ENCODE measurements around the gene IQCN.

Gene IQCN, protein sequence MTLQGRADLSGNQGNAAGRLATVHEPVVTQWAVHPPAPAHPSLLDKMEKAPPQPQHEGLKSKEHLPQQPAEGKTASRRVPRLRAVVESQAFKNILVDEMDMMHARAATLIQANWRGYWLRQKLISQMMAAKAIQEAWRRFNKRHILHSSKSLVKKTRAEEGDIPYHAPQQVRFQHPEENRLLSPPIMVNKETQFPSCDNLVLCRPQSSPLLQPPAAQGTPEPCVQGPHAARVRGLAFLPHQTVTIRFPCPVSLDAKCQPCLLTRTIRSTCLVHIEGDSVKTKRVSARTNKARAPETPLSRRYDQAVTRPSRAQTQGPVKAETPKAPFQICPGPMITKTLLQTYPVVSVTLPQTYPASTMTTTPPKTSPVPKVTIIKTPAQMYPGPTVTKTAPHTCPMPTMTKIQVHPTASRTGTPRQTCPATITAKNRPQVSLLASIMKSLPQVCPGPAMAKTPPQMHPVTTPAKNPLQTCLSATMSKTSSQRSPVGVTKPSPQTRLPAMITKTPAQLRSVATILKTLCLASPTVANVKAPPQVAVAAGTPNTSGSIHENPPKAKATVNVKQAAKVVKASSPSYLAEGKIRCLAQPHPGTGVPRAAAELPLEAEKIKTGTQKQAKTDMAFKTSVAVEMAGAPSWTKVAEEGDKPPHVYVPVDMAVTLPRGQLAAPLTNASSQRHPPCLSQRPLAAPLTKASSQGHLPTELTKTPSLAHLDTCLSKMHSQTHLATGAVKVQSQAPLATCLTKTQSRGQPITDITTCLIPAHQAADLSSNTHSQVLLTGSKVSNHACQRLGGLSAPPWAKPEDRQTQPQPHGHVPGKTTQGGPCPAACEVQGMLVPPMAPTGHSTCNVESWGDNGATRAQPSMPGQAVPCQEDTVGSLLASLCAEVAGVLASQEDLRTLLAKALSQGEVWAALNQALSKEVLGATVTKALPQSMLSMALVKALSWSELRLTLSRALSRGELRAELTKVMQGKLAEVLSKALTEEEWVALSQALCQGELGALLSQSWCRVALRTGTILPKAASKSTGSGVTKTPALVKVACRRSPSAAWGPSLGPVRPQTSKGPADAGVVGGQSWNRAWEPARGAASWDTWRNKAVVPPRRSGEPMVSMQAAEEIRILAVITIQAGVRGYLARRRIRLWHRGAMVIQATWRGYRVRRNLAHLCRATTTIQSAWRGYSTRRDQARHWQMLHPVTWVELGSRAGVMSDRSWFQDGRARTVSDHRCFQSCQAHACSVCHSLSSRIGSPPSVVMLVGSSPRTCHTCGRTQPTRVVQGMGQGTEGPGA (N-terminal part only)

DNA sequence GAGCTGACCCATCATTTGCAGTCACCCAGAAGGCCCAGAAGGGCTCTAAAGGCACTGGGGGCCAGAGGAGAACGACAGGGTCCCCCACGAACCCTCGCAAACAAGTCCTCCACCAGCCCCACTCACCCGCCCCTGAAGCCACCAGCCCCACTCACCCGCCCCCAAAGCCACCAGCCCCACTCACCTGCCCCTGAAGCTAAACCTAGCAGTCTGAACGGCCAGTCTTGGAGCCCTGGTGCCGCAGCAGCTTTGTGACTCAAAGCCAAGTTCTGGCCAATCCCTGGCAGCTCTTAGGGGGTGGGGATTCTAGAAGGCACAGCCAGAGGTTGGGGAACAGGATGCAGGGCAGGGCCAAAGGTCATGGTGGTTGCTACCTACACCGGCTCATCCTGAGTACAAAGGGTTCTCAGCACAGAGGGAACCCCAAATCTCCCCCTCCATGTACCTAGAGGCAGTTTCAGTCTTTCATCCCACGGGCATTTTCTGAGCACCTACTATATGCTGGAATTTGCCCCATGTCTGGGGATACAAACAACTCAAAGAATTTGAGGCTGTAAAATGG lies at the start of gene IQCN:
Gene IQCN, minus strand, starts transcription at position 234 of the 562 bp plus-strand sequence. CDS start 4,974 bp downstream, outside the sequence.
- Histone ChIP-seq H3K4me3 (ENCODE audit: low read length) (peak within 1 kb of the TSS; percentile 25), H3K9ac (ENCODE audit: low read length) (peak within 1 kb of the TSS; percentile 47), H3K9me3 (ENCODE audit: control insufficient read depth, low read length) (no peaks in the 10 kb centered on the region), H3K4me1 (ENCODE audit: control insufficient read depth, insufficient read depth, low read length) (peaks cover 36% of the 10 kb centered on the region), H3K27me3 (replicated peaks; ENCODE audit: control insufficient read depth, insufficient read depth, low read length) (no peaks in the 10 kb centered on the region), H3K36me3 (ENCODE audit: control insufficient read depth, insufficient read depth, low read length, severe bottlenecking) (no peaks in the 10 kb centered on the region)
- peak; percentile 65 for DNase-seq (ENCODE audit: low read depth)

DNA sequence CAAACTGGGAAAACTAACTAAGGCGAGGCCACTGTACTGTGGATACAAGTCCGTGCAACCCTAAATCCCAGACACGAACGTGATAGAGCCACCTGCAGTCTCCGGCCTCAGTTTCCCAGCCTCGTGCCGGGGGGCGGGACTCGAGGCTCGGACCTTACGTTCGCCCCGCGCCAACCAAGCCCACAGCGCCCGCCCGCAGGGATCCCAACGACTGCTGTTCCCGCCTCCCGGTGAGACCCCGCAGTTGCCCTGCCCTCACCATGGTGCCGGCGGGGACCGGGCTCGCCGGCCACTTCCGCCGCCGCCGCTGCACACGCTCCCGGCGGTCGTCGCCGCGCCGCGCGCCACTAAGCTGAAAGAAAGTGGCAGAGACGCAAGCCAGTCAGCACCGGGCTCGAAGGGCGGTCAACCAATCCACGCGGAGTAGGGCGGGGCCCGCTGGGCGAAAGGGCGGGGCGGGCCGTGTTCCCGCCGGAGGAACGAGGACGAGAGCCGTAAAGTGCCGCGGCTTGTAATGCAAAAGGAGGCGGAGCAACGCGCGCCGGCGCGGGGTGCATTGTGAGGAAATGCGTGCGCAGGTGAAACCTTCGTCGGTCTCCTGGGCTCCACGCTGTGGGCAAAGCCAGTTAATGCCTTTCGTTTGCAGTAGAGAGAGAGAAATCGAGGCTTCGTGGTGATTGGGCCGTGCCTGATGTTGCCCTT lies 48.7 kb upstream of the IQCN start, which contains the start of gene LSM4:
Gene LSM4, minus strand, starts transcription at position 318 of the 702 bp plus-strand sequence. Its CDS starts 56 bp downstream, at position 262.
- Histone ChIP-seq H3K4me3 (ENCODE audit: low read length) (peak within 1 kb of the TSS; percentile 86), H3K4me1 (ENCODE audit: control insufficient read depth, insufficient read depth, low read length) (peaks cover 19% of the 10 kb centered on the region), H3K36me3 (ENCODE audit: control insufficient read depth, insufficient read depth, low read length, severe bottlenecking) (no peaks in the 10 kb centered on the region), H3K9ac (ENCODE audit: low read length) (peak within 1 kb of the TSS; percentile 91), H3K9me3 (ENCODE audit: control insufficient read depth, low read length) (no peaks in the 10 kb centered on the region), H3K27me3 (replicated peaks; ENCODE audit: control insufficient read depth, insufficient read depth, low read length) (no peaks in the 10 kb centered on the region)
- peak; percentile 99 for DNase-seq (ENCODE audit: low read depth)

DNA sequence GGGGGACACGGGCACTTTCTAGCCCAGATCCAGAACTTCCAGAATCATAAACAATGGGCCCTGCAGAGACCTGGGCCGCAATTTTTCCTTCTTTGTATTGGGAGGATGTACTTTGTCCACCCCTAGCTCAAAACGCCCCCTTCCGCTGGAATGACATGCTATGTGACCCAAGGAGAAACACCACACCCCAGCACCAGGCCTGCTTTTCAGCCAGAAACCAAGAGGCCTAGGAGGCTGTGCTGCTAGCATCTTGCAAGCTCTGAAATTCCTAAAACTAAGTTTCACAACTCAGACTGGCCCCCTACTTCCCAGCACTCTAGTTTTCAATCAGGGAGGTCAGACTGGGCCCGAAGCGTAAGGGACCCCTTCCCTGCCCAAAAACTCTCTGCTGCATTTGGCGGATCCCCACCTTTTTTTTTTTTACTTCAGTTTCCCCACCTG lies 48.1 kb upstream of the IQCN start:
- Histone ChIP-seq H3K9ac (ENCODE audit: low read length) (peak overlapping the region; percentile 91), H3K36me3 (ENCODE audit: control insufficient read depth, insufficient read depth, low read length, severe bottlenecking) (no peaks in the 10 kb centered on the region), H3K9me3 (ENCODE audit: control insufficient read depth, low read length) (no peaks in the 10 kb centered on the region), H3K4me1 (ENCODE audit: control insufficient read depth, insufficient read depth, low read length) (peaks cover 19% of the 10 kb centered on the region), H3K27me3 (replicated peaks; ENCODE audit: control insufficient read depth, insufficient read depth, low read length) (no peaks in the 10 kb centered on the region), H3K4me3 (ENCODE audit: low read length) (peak overlapping the region; percentile 86)
- DNase-seq (ENCODE audit: low read depth), result peak; percentile 79

DNA sequence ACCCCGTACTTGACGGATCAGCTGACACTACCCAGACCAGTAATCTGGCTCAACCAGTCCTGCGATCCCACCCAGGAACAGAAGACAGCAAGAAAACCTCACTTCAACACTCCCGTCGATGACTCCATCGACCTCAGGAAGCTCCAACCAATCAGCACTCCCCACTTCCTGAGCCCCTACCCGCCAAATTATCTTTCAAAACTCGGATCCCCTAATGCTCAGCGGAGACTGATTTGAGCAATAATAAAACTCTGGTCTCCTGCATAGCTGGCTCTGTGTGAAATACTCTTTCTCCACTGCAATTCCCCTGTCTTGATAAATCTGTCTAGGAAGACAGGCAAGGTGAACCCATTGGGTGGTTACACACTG lies 47.5 kb upstream of the IQCN start:
- Histone ChIP-seq H3K4me3 (ENCODE audit: low read length) (peak overlapping the region; percentile 86), H3K27me3 (replicated peaks; ENCODE audit: control insufficient read depth, insufficient read depth, low read length) (no peaks in the 10 kb centered on the region), H3K9me3 (ENCODE audit: control insufficient read depth, low read length) (no peaks in the 10 kb centered on the region), H3K36me3 (ENCODE audit: control insufficient read depth, insufficient read depth, low read length, severe bottlenecking) (no peaks in the 10 kb centered on the region), H3K9ac (ENCODE audit: low read length) (peak overlapping the region; percentile 91), H3K4me1 (ENCODE audit: control insufficient read depth, insufficient read depth, low read length) (peaks cover 19% of the 10 kb centered on the region)
- peak; percentile 37 for DNase-seq (ENCODE audit: low read depth)

DNA sequence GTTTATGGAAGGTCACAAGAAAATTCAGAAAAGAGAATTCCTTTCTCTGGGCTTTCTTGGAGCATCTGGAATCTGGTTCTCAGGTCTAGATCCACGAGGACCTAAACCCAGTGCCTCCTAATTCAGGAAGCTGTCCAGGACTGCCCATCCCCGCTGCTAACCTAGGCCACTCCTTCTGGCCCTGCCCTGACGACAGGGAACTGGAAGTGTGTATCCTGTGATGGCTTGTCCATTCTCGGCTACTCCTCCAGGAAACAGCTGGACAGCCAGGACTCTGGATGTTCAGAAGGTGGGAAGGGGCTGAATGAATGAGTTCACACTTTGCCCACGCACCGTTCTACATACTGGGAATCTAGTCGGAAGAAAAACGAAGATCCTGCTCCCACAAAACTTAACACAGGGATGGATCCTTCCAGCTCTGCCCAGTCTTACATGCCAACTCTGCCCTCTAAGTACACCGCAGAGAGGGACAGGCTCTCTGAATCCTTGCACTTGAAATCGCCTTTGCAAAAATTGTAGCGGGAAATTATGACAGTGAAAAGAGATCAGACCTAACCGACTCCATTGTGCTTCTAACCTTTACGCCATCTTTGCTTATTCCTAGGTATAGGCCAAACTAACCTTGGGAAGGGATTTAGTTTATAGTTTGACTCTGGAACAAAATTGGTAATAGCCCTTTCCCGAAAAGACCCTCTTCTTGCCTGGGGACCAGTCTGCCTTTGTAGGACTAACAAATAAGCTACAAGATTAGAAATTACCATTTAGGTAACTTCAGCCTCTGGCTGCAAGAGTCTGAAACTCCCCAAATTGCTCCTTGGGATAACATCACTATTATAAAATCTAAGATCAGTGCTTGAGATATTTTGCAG lies 46.8 kb upstream of the IQCN start:
- H3K9me3 ChIP-seq (ENCODE audit: control insufficient read depth, low read length), result no peaks in the 10 kb centered on the region
- H3K4me1 ChIP-seq (ENCODE audit: control insufficient read depth, insufficient read depth, low read length), result peaks cover 19% of the 10 kb centered on the region
- peak overlapping the region; percentile 91 for H3K9ac ChIP-seq (ENCODE audit: low read length)
- H3K27me3 ChIP-seq (replicated peaks; ENCODE audit: control insufficient read depth, insufficient read depth, low read length), result no peaks in the 10 kb centered on the region
- no peaks in the 10 kb centered on the region for H3K36me3 ChIP-seq (ENCODE audit: control insufficient read depth, insufficient read depth, low read length, severe bottlenecking)
- no peak for DNase-seq (ENCODE audit: low read depth)
- H3K4me3 ChIP-seq (ENCODE audit: low read length), result peak overlapping the region; percentile 86

DNA sequence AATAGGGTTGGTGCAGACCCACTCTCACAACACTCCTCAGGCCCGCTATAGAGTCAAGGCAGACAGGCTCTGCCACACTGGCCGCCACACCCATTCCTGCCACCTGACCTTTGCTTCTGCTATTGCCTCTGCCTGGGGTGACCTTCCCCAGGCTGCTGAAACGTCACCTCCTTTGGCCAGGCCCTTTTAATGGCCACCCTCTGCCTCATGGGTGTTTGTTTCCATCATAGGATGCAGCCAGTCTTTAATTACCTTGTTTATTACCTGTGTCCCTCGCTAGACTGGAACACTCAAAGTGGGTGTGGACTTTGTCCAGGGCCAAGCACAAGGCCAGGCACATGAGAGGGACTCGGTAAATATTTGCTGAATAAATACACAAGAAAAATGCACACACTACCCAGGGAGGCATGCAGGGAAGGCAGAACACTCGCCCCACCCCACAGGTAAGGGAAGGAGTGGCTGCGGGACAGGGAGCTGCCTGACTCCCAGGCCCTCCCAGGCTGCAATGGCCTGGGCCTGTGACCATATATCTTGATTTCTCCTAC lies 45.4 kb upstream of the IQCN start:
- Histone ChIP-seq H3K9ac (ENCODE audit: low read length) (no peak overlapping the region), H3K27me3 (replicated peaks; ENCODE audit: control insufficient read depth, insufficient read depth, low read length) (no peaks in the 10 kb centered on the region), H3K4me3 (ENCODE audit: low read length) (no peak overlapping the region), H3K36me3 (ENCODE audit: control insufficient read depth, insufficient read depth, low read length, severe bottlenecking) (peaks cover 1% of the 10 kb centered on the region), H3K4me1 (ENCODE audit: control insufficient read depth, insufficient read depth, low read length) (peaks cover 19% of the 10 kb centered on the region), H3K9me3 (ENCODE audit: control insufficient read depth, low read length) (no peaks in the 10 kb centered on the region)
- DNase-seq (ENCODE audit: low read depth), result no peak

DNA sequence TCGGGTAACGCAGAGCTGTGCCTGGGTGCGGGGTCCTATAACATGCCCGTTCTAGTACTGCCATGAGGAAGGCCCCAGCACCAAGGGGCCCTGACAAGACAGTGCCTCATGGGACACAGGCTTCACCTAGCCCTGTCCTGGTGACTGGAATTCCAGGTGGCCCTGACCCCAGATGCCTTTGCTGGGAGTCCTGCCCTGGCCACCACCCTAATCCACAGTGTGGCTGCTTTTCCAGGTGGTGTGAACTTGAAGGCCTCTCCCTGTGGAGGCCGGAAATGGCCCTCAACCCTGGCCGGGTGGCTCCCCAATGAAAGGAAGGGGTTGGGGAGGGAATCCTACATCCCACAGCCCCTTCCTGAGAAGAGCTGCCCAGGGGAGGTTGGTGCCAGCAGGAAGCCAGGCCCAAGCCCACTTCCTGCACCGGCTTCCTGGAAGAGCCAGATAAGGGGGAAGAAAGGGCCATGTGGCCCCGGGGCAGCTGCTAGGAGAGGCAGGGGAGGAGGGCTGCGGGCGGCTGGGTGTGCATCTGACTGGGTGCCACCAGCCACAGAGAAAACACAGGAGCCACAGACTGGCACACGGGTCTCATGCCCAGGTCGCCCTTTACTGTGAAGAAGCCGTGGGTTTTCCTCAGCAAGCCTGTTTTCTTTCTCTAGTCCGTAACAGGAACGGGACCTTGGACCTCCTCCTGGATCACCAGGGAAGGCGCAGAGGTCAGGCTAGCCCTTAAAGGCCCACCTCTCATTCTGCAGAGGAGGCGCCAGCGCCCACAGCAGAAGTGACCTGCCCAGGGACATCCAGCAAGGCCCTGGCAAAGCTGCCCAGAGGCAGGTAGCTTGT lies 43.9 kb upstream of the IQCN start:
- DNase-seq (ENCODE audit: low read depth), result no peak

DNA sequence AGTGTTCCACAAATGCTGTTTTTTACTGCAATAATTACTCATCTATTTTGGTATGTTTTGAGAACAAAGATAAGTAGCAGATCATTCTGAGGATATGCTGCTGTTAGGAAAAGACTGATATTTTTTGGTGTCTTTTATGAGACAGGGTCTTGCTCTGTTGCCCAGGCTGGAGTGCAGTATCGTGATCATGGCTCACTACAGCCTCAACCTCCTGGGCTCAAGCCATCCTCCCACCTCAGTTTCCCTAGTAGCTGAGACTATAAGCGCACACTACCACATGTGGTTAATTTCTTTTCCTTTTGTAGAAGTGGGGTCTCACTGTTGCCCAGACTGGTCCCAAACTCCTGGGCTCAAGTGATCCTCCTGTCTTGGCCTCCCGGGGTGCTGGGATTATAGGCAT lies 39.1 kb upstream of the IQCN start:
- Histone ChIP-seq H3K4me3 (ENCODE audit: low read length) (no peak overlapping the region), H3K9ac (ENCODE audit: low read length) (no peak overlapping the region), H3K27me3 (replicated peaks; ENCODE audit: control insufficient read depth, insufficient read depth, low read length) (no peaks in the 10 kb centered on the region), H3K4me1 (ENCODE audit: control insufficient read depth, insufficient read depth, low read length) (peaks cover 3% of the 10 kb centered on the region), H3K9me3 (ENCODE audit: control insufficient read depth, low read length) (no peaks in the 10 kb centered on the region), H3K36me3 (ENCODE audit: control insufficient read depth, insufficient read depth, low read length, severe bottlenecking) (peaks cover 21% of the 10 kb centered on the region)
- DNase-seq (ENCODE audit: low read depth), result no peak

More for the DNA sequence above, 43.9 kb upstream of the IQCN start:
- Histone ChIP-seq H3K4me3 (ENCODE audit: low read length) (no peak overlapping the region), H3K9me3 (ENCODE audit: control insufficient read depth, low read length) (no peaks in the 10 kb centered on the region), H3K9ac (ENCODE audit: low read length) (peak overlapping the region; percentile 38), H3K4me1 (ENCODE audit: control insufficient read depth, insufficient read depth, low read length) (peaks cover 15% of the 10 kb centered on the region), H3K27me3 (replicated peaks; ENCODE audit: control insufficient read depth, insufficient read depth, low read length) (no peaks in the 10 kb centered on the region), H3K36me3 (ENCODE audit: control insufficient read depth, insufficient read depth, low read length, severe bottlenecking) (peaks cover 5% of the 10 kb centered on the region)

DNA sequence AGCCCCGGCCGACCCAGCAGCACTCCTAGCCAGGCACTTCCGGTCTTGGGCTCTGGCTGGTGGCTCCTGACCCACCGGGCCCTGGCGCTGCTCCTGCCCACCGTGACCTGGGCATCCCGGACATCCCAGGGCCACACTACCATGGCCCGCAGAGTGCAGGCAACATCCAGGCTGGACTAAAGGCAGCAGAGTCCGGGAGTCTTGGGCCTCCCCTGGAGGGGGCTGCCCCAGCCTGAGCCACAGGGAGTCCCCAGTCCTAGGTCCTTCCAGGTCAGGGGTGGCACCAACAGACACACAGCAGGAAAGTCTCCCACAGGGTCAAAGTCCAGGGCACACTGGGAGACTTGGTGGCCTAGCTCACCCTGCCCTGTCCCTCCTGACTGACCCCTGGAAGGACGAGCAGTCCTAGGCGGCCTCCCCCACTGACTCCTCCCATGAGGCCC lies 37.9 kb upstream of the IQCN start:
- Histone ChIP-seq H3K4me3 (ENCODE audit: low read length) (no peak overlapping the region), H3K9ac (ENCODE audit: low read length) (no peak overlapping the region), H3K4me1 (ENCODE audit: control insufficient read depth, insufficient read depth, low read length) (peaks cover 3% of the 10 kb centered on the region), H3K36me3 (ENCODE audit: control insufficient read depth, insufficient read depth, low read length, severe bottlenecking) (peaks cover 21% of the 10 kb centered on the region), H3K27me3 (replicated peaks; ENCODE audit: control insufficient read depth, insufficient read depth, low read length) (no peaks in the 10 kb centered on the region), H3K9me3 (ENCODE audit: control insufficient read depth, low read length) (no peaks in the 10 kb centered on the region)
- DNase-seq (ENCODE audit: low read depth), result no peak

All from adipocyte (in vitro differentiated cells).